Measurements from ENCODE around the gene HMBS.

GRCh38 chr11:119087747-119088241 lies 3.1 kb downstream of the HMBS start:
- TF ChIP-seq, protein P1, sequence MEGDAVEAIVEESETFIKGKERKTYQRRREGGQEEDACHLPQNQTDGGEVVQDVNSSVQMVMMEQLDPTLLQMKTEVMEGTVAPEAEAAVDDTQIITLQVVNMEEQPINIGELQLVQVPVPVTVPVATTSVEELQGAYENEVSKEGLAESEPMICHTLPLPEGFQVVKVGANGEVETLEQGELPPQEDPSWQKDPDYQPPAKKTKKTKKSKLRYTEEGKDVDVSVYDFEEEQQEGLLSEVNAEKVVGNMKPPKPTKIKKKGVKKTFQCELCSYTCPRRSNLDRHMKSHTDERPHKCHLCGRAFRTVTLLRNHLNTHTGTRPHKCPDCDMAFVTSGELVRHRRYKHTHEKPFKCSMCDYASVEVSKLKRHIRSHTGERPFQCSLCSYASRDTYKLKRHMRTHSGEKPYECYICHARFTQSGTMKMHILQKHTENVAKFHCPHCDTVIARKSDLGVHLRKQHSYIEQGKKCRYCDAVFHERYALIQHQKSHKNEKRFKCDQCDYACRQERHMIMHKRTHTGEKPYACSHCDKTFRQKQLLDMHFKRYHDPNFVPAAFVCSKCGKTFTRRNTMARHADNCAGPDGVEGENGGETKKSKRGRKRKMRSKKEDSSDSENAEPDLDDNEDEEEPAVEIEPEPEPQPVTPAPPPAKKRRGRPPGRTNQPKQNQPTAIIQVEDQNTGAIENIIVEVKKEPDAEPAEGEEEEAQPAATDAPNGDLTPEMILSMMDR (conservative IDR thresholded peaks at IDR 0.05; ENCODE audit: low read depth in 2 of 2) = no peak
- TF ChIP-seq EZH2phosphoT487 (IDR thresholded peaks at IDR 0.05; ENCODE audit: unreplicated experiment) = no peak
- TF ChIP-seq POLR2AphosphoS5 (IDR thresholded peaks at IDR 0.05; ENCODE audit: low read depth) = no peak
- no peak for TF ChIP-seq EZH2 (IDR thresholded peaks at IDR 0.05; ENCODE audit: low read depth, unreplicated experiment)
- TF ChIP-seq REST (IDR thresholded peaks at IDR 0.05; ENCODE audit: unreplicated experiment) = no peak

All from GM23338 (cell line).